MCF 10A (cell line): ENCODE results near the gene KIRREL3. TPM values are rescaled to one million over a fixed set of nuclear protein-coding genes. Genes with fewer than 3 reads are reported as not detected.

Experiments
- BruUV-seq: library from RNA; stranded (reverse); fragments of 400-500 nt; replicated peaks from 2 replicates; lab custom pipeline; 2021; lab: Mats Ljungman, UMichigan
- CTCF ChIA-PET: fragments of 300-600 bp; sonication (Branson Sonifier 250); formaldehyde crosslinking; extraction: SDS; loops from one replicate; lab custom pipeline; 2021; ENCODE audit warnings: antibody characterized with exemption, inconsistent platforms; lab: Yijun Ruan, JAX
- POLR2A ChIA-PET: fragments of 300-600, 350-650 bp; sonication (Branson Sonifier 250); formaldehyde crosslinking; extraction: SDS; loops from one replicate; lab custom pipeline; 2020; ENCODE audit warnings: antibody characterized with exemption, inconsistent platforms; lab: Yijun Ruan, JAX
- DNase-seq: peaks from one replicate; pipeline ENCODE4 v3.0.0-alpha.2; 2018; ENCODE audit not compliant: unreplicated experiment
- H3K27ac Mint-ChIP-seq: one replicate; pipeline ENCODE4 v1.8.0; 2022; ENCODE audit warnings: mild to moderate bottlenecking, low read depth, mixed read lengths; ENCODE audit not compliant: unreplicated experiment
- H3K27me3 Mint-ChIP-seq: one replicate; pipeline ENCODE4 v1.8.0; 2022; ENCODE audit warnings: mixed read lengths; ENCODE audit not compliant: insufficient read depth, unreplicated experiment
- H3K36me3 Mint-ChIP-seq: one replicate; pipeline ENCODE4 v1.8.0; 2022; ENCODE audit warnings: mild to moderate bottlenecking, moderate library complexity, mixed read lengths; ENCODE audit not compliant: insufficient read depth, unreplicated experiment
- H3K4me1 Mint-ChIP-seq: one replicate; pipeline ENCODE4 v1.8.0; 2022; ENCODE audit warnings: mixed read lengths; ENCODE audit not compliant: insufficient read depth, unreplicated experiment
- H3K4me3 Mint-ChIP-seq: one replicate; pipeline ENCODE4 v1.8.0; 2022; ENCODE audit warnings: mild to moderate bottlenecking, moderate library complexity, mixed read lengths; ENCODE audit not compliant: unreplicated experiment
- H3K9me3 Mint-ChIP-seq: one replicate; pipeline ENCODE4 v1.8.0; 2022; ENCODE audit warnings: mixed read lengths; ENCODE audit not compliant: unreplicated experiment
- intact Hi-C: fragments of 100-400 bp; cut with micrococcal nuclease; formaldehyde crosslinking; loops from 2 replicates; pipeline ENCODE4 v1.14.1; 2022
- total RNA-seq: library from RNA; stranded (reverse); gene quantifications from 2 replicates; pipeline ENCODE4 v1.2.3, GENCODE V29; 2022
- TF ChIP-seq, protein P1 (sequence below): fragments of 200-600 bp; IDR thresholded peaks from one replicate; pipeline ENCODE4 v1.8.0; 2022; ENCODE audit warnings: antibody characterized with exemption, mild to moderate bottlenecking; ENCODE audit not compliant: unreplicated experiment

Gene KIRREL3
- total RNA-seq, 1 experiment from 2014 or later, result not detected

DNA sequence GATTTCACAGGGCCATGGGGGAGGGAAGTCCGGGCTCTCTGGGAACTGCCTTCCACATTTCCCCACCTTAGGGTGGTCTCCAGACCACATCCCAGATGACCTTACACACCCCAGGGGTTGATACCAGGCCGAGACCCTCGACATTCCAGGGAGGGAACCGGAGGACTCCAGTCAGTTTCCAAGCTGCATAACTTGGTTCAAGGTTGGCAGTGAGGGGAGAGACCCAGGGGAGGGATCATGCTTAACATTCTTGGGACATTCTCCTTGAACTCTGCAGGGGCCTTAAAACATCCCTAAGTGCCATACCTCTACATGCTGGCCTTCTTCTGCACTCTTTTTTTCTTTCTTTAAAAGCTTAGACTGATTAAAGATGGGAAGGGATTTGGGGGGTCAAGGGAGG is 394.1 kb downstream of the KIRREL3 start:
- H3K27me3 Mint-ChIP-seq, result peaks cover 28% of the 10 kb centered on the region
- TF ChIP-seq, protein P1, sequence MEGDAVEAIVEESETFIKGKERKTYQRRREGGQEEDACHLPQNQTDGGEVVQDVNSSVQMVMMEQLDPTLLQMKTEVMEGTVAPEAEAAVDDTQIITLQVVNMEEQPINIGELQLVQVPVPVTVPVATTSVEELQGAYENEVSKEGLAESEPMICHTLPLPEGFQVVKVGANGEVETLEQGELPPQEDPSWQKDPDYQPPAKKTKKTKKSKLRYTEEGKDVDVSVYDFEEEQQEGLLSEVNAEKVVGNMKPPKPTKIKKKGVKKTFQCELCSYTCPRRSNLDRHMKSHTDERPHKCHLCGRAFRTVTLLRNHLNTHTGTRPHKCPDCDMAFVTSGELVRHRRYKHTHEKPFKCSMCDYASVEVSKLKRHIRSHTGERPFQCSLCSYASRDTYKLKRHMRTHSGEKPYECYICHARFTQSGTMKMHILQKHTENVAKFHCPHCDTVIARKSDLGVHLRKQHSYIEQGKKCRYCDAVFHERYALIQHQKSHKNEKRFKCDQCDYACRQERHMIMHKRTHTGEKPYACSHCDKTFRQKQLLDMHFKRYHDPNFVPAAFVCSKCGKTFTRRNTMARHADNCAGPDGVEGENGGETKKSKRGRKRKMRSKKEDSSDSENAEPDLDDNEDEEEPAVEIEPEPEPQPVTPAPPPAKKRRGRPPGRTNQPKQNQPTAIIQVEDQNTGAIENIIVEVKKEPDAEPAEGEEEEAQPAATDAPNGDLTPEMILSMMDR, result no peak
- BruUV-seq, result no TSS peak
- intact Hi-C loops, result loop anchor here (10.0 kb wide), 2 partner anchors 68 to 162 kb away; no protein-coding TSS in a partner anchor
- no peaks in the 10 kb centered on the region for H3K9me3 Mint-ChIP-seq
- H3K36me3 Mint-ChIP-seq, result no peaks in the 10 kb centered on the region
- no peak overlapping the region for H3K4me3 Mint-ChIP-seq
- peaks cover 5% of the 10 kb centered on the region for H3K4me1 Mint-ChIP-seq
- no peak overlapping the region for H3K27ac Mint-ChIP-seq
- no peak for DNase-seq
- ChIA-PET POLR2A (no interaction called here), CTCF (interaction anchor here (0.6 to 7.4 kb wide), 39 partner anchors 9 to 953 kb away, joined by 3 to 116 read pairs (median 5); no protein-coding TSS in a partner anchor)

DNA sequence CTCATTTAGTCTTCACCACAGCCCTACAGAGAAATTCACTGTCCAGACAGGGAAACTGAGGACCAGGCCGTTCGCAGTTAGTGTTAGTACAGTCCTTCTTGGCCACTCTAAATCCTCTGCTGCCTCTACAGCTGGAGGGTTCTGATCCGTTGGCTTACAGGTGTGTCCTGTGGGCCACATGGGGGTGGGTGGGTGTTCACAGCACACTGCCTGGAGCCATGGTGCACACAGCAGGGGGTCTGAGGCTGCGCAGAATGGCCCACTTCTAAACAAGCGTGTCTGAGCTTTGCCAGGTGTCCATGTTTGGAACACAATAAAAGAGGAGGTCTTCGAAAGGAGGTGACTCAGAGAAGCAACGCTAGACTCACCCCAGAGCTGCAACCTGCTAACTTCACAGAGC is 396.1 kb downstream of the KIRREL3 start:
- H3K4me3 Mint-ChIP-seq, result no peak overlapping the region
- no peaks in the 10 kb centered on the region for H3K9me3 Mint-ChIP-seq
- DNase-seq, result no peak
- H3K4me1 Mint-ChIP-seq, result peaks cover 5% of the 10 kb centered on the region
- TF ChIP-seq, protein P1, result no peak
- no peak overlapping the region for H3K27ac Mint-ChIP-seq
- CTCF ChIA-PET, result interaction anchor here (1.2 to 7.4 kb wide), 3 partner anchors 114 to 386 kb away, joined by 3 to 116 read pairs (median 5); no protein-coding TSS in a partner anchor
- intact Hi-C loops, result loop anchor here (10.0 kb wide), 2 partner anchors 70 to 160 kb away; no protein-coding TSS in a partner anchor
- H3K27me3 Mint-ChIP-seq, result peaks cover 21% of the 10 kb centered on the region
- no TSS peak for BruUV-seq
- H3K36me3 Mint-ChIP-seq, result no peaks in the 10 kb centered on the region
- POLR2A ChIA-PET, result no interaction called here

DNA sequence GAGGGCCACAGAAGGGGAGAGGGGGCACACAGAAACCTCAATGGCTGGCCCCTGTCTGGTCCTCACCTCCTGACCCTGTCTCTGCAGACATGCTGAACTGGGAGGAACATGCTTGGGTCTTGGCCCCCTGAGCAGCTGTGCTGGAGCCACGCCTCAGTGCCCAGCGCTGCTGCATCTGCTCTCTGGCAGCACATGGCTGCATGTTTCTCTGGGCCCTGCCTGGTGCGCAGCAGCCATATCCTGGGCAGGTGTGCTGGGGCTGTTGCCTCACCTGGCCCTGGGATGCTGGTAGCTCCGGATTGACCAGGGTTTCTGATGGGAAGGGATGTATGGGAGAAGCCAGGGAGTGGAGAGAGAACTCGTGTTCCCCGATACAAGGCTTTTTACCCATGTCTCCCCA is 397.1 kb downstream of the KIRREL3 start:
- POLR2A ChIA-PET, result no interaction called here
- Mint-ChIP-seq H3K36me3 (no peaks in the 10 kb centered on the region), H3K9me3 (no peaks in the 10 kb centered on the region), H3K27ac (no peak overlapping the region), H3K27me3 (peaks cover 25% of the 10 kb centered on the region), H3K4me1 (peaks cover 5% of the 10 kb centered on the region), H3K4me3 (no peak overlapping the region)
- no peak for DNase-seq
- CTCF ChIA-PET, result interaction anchor here (1.2 to 7.4 kb wide), 4 partner anchors 115 to 742 kb away, joined by 3 to 116 read pairs (median 5); no protein-coding TSS in a partner anchor
- TF ChIP-seq, protein P1, result no peak
- BruUV-seq, result no TSS peak
- intact Hi-C loops, result loop anchor here (10.0 kb wide), 2 partner anchors 71 to 159 kb away; no protein-coding TSS in a partner anchor

DNA sequence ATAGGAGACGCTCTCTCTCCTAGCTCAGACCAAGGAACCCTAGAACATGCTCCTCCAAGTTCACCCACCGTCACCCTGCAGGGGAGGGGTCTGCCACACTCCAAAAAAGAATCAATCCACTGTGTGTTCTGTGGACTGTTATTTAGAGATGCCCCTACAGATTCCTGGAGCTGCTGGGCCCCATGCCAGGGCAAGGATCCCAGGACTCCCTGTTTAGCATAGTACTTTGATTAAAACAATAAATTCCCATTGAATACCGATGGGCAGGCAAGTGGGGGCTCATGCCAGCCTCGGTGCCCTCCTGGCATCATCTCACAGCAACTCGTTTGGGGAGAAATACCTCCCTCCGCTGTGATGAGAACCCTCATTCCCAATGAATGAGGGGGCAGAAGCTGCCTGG is 397.6 kb downstream of the KIRREL3 start:
- CTCF ChIA-PET, result interaction anchor here (0.6 to 7.4 kb wide), 4 partner anchors 34 to 929 kb away, joined by 3 to 116 read pairs (median 4); no protein-coding TSS in a partner anchor

More for the DNA sequence above, 397.6 kb downstream of the KIRREL3 start:
- H3K27ac Mint-ChIP-seq, result no peak overlapping the region
- intact Hi-C loops, result loop anchor here (10.0 kb wide), 2 partner anchors 72 to 158 kb away; no protein-coding TSS in a partner anchor
- no TSS peak for BruUV-seq
- POLR2A ChIA-PET, result interaction anchor here (0.6 kb wide), 1 partner anchor 8 kb away, joined by 3 read pairs; no protein-coding TSS in a partner anchor
- H3K9me3 Mint-ChIP-seq, result no peaks in the 10 kb centered on the region
- no peak overlapping the region for H3K4me3 Mint-ChIP-seq
- DNase-seq, result no peak
- TF ChIP-seq, protein P1, result no peak
- no peaks in the 10 kb centered on the region for H3K36me3 Mint-ChIP-seq
- peaks cover 30% of the 10 kb centered on the region for H3K27me3 Mint-ChIP-seq
- H3K4me1 Mint-ChIP-seq, result peaks cover 5% of the 10 kb centered on the region
